GM19468 (cell line): ENCODE results near the gene ETS1.
A peak's percentile ranks its signal among the peaks of the same experiment; 100 is the strongest.

Experiments
- ATAC-seq: cut with Tn5 transposase; IDR thresholded peaks from one replicate; pipeline ENCODE4 v1.9.1; 2021; ENCODE audit warnings: mild to moderate bottlenecking, moderate library complexity, moderate number of reproducible peaks; ENCODE audit not compliant: unreplicated experiment; ENCODE audit errors: extremely low read depth

Gene ETS1

GRCh38 chr11:128596250-128596649, 8.9 kb upstream of the ETS1 start:
- peak; percentile 24 for ATAC-seq

- ATAC-seq = no peak
Observed at GRCh38 chr11:128595775-128596174, 8.4 kb upstream of the ETS1 start.

DNA sequence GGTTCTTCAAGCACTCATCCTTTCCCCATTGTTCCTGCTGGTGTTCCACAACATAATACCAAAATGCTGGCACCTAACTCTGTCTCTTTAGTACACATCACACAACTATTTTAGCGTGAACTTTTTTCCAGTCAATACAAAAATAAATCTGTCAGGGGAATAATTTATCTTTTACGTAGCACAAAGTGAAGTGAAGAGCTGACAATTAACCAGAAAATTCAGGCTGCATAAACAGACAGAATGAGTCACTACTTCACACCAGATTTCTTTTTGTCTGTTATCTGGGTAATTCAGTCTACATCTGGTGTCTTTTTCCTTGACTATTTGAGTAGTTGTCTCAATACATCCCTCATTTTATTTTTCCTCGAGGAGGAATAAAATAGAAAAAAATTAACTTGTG, 7.9 kb upstream of the ETS1 start:
- ATAC-seq = no peak

DNA sequence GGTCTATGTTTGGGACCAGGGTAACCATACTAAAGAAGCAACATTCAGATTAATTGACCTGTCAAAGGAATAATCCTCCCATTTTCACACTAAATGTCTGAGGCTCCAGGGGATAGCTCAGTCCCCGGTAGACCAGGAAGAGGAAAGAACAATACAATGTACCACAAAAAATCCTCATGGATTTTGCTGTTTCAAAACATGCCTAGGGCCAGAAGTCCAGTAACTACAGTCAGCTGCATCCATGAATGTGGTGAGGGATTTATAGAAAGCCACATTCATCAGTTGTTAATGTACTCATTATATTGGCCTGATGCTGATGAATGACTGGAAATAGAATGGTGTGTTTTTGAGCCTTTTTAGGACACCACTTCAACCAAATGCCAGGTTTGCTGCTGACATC, 6.9 kb upstream of the ETS1 start:
- no peak for ATAC-seq

DNA sequence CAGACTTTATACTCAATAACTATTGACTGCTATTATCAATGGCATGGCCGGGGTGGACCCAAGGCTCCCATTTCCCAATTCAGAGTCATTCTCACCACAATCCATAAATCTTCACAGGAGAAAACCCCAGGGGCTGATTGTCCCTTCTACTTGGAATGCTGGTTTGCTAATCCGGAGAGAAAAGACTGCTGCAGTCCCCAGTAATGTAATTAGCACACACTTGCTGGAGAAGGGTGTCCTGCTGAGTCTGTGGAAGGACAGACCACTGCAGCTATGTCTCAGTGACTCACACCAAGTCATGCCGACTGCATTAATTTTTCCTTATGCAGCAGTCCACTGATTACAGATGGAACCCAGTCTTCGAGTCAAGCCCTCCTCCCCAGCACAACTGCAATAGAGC, 5.9 kb upstream of the ETS1 start:
- no peak for ATAC-seq

- no peak for ATAC-seq
Observed at GRCh38 chr11:128592454-128592853, 5.1 kb upstream of the ETS1 start.

DNA sequence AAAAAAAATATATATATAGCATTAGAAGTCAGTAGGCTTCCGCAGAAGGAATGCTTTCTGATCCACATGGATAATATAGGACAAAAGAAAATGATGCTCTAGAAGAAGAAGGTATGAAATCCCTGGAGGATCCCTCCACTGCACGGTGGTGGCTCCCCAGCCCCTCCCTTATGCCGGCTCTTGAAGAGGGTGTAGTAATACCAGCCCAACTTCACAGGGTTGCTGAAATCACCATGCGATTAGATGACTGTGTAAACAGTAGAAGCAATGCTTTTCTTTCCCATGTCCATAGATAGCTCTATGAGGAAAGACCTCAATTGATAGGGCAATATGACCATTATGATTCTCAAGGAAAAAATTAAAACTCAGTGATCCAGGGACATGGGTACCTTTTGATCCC, 3.2 kb upstream of the ETS1 start:
- ATAC-seq = no peak

GRCh38 chr11:128589998-128590397, 2.6 kb upstream of the ETS1 start:
- no peak for ATAC-seq

- ATAC-seq = no peak
Observed at GRCh38 chr11:128588093-128588492, 735 bp upstream of the ETS1 start.

DNA sequence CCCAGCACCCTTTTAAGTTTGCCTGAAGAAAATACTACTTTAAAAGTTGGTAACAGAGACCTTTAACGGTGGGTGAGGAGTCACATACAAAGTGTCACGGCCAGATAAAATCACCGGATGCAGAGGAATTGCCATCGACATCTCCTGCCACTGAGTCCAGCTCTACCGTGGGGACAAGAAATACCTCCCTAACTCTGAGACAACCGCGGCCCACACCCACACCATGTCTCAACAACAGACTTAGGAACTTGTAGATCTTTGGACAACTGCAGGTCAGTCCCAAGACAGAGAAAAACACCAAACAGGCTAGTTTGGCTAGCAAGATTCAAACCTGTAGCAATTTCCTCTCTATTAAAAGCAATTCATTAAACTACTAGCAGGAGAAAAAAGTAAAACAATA, 669 bp downstream of the ETS1 start:
- ATAC-seq = no peak

- ATAC-seq = no peak
Observed at GRCh38 chr11:128585498-128586238, 1.7 kb downstream of the ETS1 start.

- ATAC-seq = no peak
Observed at GRCh38 chr11:128584253-128584652, 3.1 kb downstream of the ETS1 start.

DNA sequence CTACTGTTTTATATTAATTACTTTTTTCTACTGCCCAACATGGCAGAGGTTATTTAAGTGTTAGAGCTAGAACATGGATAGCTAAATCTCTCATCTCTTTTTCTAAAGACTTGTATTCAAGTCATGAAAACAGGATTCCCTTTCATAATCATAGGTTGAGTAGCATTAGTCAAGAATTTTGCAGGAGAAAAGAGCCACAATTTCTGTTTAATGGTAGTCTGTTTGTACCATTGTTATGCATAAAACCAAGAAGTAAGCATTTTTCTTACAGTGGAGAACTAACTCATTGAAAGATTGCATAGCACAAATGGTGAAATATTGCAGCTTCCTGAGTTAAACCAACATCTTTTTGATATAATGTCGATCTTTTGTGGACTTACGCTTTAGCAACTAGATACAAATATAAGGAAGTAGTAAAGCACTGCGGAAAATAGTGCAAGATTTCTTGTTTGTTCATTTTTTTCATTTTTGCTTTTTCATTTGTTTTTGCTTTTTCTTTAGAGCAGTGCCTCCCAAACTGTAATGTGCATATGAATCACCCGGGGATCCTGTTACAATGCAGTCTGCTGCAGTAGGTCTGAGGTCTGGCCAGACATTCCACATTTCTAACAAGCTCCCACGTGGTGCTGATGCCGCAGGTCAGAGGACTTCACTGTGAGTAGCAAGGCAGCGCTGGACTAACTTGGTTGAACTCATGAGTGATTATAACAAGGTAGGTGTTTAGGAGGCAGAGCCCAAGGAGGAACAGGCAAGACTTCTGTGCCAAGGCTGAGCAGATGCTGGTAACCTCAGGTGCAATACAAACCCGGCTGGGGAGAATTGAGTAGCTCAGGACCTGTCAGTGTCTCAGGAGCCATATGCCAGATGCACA, 4.6 kb downstream of the ETS1 start:
- no peak for ATAC-seq

DNA sequence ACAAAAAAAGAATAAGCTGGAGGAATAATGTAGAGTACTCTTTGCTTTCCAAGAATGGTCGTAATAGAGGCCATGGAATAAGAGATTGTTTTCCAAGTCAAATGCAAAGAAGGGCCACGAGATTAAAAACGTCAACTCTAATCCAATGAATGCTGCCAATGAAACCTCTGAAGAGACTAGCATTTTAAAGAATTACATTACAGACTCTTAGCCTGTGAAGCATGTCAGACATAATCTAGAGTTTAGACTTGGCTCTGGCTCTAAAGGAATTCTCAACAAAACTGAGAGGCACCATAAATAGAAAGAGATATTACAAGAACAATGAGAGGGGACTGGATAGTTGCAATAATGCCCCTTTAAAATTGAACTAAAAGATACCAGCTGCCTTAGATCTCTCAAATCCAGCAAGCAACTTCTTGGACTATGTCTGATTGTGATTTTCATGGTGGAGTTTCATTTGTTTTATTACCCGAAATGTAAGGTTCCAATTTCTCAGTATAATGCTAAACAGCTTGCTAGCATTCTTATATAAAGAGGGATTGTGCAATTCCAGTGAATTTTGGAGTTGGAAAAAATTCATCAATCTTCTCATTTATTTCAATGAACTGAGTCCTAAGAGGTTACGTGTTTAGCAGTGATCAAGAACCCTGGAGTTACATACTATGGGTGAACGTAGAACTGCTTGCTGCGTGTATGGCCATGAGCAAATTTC, 5.6 kb downstream of the ETS1 start:
- ATAC-seq = no peak

DNA sequence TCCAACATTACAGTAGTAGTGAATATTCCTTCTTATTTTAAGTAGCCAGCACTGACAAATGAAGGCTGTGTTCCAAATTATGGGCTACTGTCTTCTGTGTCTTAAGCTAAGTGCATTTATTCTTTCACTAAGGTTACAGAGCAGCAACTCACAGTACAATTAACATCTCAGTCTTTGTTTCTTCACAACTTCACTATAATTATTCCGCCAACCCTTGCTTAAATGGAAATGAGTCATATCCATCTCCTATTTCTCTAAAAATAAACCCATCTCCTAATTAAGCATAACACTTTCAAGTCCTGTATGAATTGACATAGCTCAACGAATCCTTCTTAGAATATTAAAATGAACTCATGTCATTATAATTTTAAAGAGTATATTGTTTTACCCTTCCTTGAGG, 6.7 kb downstream of the ETS1 start:
- no peak for ATAC-seq

- no peak for ATAC-seq
Observed at GRCh38 chr11:128579798-128580504, 7.4 kb downstream of the ETS1 start.

DNA sequence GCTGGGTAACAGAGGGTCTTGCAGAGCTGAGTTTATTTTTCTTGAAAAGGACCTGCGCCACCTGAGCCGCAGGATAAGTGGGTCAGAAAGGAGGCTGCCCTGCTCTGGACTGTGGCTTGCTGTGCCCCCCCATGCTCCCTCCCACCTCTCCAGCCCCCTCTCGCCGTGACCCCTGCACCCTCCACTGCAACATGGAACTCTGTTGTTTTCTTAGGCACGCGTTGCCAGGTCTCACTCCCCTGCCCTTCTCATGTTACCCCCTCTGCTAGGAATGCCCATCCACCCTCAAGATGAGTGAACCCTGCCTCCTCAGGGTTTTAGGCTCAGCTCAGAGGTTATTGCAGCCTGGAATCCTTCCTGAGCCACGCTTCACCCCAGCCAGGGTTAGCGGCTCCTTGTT, 10.8 kb downstream of the ETS1 start:
- no peak for ATAC-seq

GRCh38 chr11:128575961-128576350, 11.4 kb downstream of the ETS1 start:
- no peak for ATAC-seq

- ATAC-seq = no peak
Observed at GRCh38 chr11:128575174-128575960, 12.0 kb downstream of the ETS1 start.

DNA sequence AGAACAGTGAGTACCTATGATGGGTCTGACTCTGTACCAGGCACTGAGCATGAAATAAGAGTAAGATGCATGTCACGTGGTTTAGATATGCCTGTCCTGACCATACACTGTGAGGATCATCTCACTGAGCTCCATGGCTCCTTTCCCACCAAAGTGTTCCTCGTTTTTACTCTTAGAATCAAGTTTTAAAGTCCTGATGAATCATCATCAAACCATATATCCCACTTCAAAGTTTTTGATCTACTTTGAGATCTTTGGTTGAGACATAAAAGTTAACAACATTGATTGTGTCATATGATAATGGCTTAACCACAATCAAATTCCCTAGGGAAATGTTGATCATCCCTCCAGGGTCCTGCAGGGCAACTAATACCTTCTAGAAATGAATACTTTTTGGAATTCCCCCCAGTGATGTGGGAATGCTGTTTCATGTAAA, 12.8 kb downstream of the ETS1 start:
- no peak for ATAC-seq
